Activated T-cell treated with anti-CD3 and anti-CD28 coated beads for 1 hour (primary cell): Measurements from ENCODE around the gene PRKAA2.

ENCODE experiments used
- DNase-seq: peaks from one replicate; pipeline ENCODE4 v3.0.0-alpha.2; 2020; ENCODE audit warnings: low read depth

Gene PRKAA2

GRCh38 chr1:56654126-56654923 is 9.2 kb downstream of the PRKAA2 start:
- no peak for DNase-seq

GRCh38 chr1:56655991-56656613 is 11.0 kb downstream of the PRKAA2 start:
- no peak for DNase-seq

GRCh38 chr1:56658254-56658653 is 13.1 kb downstream of the PRKAA2 start:
- DNase-seq = no peak

GRCh38 chr1:56660293-56660692 is 15.2 kb downstream of the PRKAA2 start:
- no peak for DNase-seq

- DNase-seq = no peak
Observed at GRCh38 chr1:56663846-56664245, 18.7 kb downstream of the PRKAA2 start.

- DNase-seq = no peak
Observed at GRCh38 chr1:56665384-56665783, 20.3 kb downstream of the PRKAA2 start.

GRCh38 chr1:56666112-56666608 is 21.0 kb downstream of the PRKAA2 start:
- DNase-seq = no peak

- DNase-seq = no peak
Observed at GRCh38 chr1:56670350-56670749, 25.2 kb downstream of the PRKAA2 start.

GRCh38 chr1:56671085-56671484 is 26.0 kb downstream of the PRKAA2 start:
- no peak for DNase-seq

- no peak for DNase-seq
Observed at GRCh38 chr1:56671542-56671941, 26.4 kb downstream of the PRKAA2 start.

GRCh38 chr1:56672579-56672978 is 27.5 kb downstream of the PRKAA2 start:
- DNase-seq = no peak

- DNase-seq = no peak
Observed at GRCh38 chr1:56675763-56676162, 30.6 kb downstream of the PRKAA2 start.

- no peak for DNase-seq
Observed at GRCh38 chr1:56676571-56677035, 31.5 kb downstream of the PRKAA2 start.

GRCh38 chr1:56683569-56683968 is 38.5 kb downstream of the PRKAA2 start:
- DNase-seq = no peak

- no peak for DNase-seq
Observed at GRCh38 chr1:56686169-56686568, 41.1 kb downstream of the PRKAA2 start.

- no peak for DNase-seq
Observed at GRCh38 chr1:56688522-56689026, 43.5 kb downstream of the PRKAA2 start.

- no peak for DNase-seq
Observed at GRCh38 chr1:56696663-56697062, 51.5 kb downstream of the PRKAA2 start.

GRCh38 chr1:56703747-56704146 is 58.6 kb downstream of the PRKAA2 start:
- no peak for DNase-seq

- DNase-seq = no peak
Observed at GRCh38 chr1:56707379-56707778, 62.3 kb downstream of the PRKAA2 start.

GRCh38 chr1:56709269-56709880 is 64.3 kb downstream of the PRKAA2 start:
- no peak for DNase-seq

GRCh38 chr1:56709995-56710394 is 64.9 kb downstream of the PRKAA2 start:
- no peak for DNase-seq

- DNase-seq = no peak
Observed at GRCh38 chr1:56710646-56711045, 65.5 kb downstream of the PRKAA2 start.

- no peak for DNase-seq
Observed at GRCh38 chr1:56712150-56712549, 67.0 kb downstream of the PRKAA2 start.
